Stimulated activated CD8-positive, alpha-beta memory T cell treated with anti-CD3 and anti-CD28 coated beads, Interleukin-12 subunit alpha, Interleukin-12 subunit beta, amount 100 ng/mL, for 24 hours (primary cell): ENCODE results near the gene TSC1.

Experiments used
- DNase-seq: peaks from one replicate; pipeline ENCODE4 v3.0.0-alpha.2; 2020; ENCODE audit errors: extremely low read depth

The TSC1 gene

DNA sequence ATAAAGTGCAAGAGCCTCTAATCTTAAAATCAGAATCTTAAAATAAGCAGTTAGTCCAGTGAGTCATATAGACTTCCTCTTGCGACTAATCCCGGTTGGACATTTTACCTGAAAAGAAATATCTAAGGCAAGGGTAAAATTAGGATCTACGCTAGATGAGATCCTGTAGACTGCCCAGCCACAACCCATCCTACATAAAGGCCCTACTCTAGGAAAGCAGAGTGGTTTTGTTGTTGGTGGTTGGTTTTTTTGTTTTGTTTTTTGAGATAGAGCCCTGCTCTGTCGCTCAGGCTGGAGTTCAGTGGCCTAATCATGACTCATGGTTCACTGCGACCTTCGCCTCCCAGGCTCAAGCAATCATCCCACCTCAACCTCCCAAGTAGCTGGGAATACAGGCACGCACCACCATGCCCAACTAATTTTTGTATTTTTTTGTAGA is 6.9 kb downstream of the TSC1 start:
- DNase-seq: no peak

DNA sequence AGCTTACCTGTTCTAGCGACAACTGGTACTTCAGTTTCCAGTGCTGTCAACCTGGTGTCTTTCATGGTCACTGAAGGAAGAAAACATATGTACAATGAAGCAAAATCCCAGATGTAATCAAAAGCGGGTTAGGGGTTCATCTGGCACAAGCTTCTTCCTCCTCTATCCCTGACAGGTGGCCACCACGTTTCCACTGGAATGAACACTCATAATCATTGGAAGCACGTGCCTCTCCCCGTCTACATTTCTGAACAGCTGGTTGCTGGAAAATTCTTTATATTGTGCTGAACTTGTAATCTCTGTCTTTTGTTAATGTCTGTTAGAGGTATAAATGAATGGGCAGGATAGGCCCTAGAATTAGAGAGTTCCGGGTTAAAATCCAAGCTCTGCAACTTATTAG is 9.4 kb downstream of the TSC1 start:
- no peak for DNase-seq

DNA sequence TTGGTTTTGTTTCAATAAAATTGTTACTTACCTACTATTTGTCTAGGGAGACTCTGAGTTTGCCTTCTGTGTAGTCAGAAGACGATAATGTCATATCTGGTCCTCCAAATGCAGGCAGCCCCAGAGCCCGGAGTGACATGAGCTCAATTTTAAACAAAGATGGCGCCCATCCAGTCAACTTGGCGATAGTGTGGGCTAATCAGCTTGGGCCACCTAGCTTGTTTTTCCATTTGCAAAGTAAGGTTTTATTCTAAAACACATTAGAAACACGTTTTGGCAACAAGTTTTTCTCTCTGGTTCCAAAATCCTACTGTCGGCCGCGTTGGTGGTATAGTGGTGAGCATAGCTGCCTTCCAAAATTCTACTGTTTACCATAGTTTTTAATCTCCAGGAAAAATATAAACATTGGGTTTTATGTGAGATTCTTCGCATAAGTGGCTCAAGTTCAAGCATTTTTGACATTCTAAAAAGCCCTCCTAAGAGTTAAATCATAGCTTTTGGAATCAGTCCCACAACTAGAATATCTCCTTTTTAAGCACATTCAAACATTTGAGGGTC is 13.2 kb downstream of the TSC1 start:
- DNase-seq: no peak

DNA sequence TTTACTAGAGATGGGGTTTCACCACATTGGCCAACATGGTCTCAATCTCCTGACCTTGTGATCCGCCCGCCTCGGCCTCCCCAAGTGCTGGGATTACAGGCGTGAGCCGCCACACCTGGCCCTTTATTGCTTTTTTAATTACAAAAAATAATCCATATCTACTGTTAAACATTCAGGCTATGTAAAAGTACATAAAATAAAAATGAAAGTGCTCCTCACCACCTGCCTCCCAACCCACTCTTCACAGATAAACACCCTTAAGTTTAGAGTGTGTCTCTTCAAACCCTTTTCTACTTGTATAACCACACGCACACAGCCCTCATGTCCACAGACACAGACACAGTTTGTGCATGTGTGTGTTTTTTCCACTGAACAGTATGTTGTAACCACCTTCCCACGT is 16.7 kb downstream of the TSC1 start:
- no peak for DNase-seq

DNA sequence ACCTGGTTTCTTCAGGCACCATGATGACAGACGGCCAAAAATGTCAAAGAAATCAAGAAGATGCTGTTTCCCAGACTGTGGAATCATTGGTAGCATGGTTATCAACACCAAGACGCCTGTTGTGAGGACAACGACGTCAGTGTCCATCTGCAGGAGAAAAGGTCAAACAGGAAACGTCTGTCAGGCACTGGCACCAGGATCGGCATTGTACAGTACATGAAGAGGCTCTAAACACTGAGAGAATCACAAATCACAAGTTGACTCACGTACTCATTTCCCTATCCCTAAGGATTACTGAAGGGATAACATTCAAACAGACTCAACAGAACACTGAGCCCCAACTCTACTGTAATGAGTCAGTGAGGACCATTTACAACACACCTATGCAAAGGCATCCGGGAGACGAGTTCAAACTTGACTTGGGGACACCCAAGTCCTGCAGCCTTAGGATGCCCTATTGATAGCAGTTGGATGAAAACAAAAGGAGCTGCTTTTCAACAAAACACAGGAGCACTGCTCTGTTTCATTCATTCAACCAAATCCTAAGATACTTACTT is 21.0 kb downstream of the TSC1 start:
- DNase-seq: no peak

DNA sequence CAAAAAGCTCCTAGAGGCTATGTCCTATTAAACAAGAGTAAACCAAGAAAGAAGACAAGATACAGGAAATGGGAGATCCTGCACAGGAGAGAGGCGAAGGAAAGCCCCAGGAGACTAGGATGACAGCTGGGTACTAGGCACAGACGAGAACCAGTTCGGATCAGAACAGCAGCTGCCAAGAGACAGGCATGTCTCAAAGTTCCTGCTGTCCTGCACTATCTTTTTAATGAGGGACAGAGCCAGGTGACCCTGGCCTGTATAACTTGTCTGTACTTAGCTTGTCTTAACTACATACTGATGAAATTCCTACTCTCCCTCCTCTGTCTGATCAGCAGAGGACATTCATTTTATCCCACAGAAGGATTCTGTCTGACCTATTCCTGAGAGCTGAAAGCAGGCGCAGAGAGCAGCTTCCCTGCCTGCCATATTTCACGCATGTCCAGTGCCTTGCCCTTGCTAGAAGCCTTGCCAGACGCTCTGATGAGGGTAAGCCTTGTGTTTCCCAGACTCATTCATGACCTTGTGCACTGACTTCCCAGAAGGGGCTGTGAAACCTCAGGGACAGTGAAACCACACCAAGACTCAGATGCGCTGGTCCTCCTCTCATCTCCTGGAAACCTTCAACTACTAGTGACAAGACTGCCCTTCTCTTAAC is 24.7 kb downstream of the TSC1 start:
- no peak for DNase-seq

DNA sequence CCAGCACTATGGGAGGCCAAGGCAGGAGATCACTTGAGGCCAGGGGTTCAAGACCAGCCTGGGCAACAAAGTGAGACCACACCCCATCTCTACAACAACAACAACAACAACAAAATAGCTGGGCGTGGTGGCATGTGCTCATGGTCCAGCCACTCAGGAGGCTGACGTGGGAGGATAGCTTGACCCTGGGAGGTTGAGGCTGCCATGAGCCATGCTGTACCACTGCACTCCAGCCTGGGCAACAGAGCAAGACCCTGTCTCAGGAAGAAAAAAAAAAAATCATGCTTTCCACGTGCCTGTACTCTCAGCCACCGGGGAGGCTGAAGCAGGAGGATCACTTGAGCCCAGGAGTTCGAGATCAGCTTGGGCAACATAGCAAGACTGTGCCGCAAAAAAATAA is 29.5 kb downstream of the TSC1 start:
- no peak for DNase-seq

DNA sequence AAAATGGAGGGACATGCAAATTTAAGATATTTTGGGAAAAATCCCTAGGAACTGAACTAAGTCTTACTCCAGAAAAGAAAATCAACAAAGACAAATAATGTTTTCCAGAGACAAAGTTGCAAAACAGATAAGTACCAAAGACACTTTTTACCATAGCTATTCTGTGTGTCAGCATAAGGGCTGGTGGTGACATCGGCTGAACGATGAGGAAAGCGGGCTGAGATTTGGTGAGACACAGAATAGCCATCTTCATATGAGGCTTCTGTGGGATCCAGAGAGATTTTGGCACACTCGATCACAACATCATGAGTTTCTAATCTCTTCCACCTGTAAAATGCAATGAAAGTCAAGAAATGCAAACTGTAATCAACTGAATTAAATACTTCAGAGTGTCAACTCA is 32.3 kb downstream of the TSC1 start:
- no peak for DNase-seq

DNA sequence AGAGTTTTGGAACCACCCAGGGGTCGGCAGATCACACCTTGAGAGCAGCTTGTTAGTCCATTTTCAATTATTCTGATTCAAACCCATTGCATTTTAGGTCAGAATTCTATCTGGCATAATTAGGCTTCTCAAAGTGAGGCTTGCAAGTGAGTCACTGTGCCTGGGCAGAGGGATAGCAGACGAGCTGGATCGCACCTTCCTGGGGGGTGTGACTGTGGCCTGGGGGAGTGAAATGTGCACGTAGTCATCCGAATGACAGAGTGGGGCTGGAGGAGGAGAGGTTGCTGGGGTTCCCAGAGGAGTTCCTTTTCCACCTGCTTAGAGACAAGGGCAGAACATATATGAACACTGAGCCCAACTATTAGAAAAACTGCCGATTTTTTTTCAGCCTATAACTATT is 34.0 kb downstream of the TSC1 start:
- no peak for DNase-seq

DNA sequence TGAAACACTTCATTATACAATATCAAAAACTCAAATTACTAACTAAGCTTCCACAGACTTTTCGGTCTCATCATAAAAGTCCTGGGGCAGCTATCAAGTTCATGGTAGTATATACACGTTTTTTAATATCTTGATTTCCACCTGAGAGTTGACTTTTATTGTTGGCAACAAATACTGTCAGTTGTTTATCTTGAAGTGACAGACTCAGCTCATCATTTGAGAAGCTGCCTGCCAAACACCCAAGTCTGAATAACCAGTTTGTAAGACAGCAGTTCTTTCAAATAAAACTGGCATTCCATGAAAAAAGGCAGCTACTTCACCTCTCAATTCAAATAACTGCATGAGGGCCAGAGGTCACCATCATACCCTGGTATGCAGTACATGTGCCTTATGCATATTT is 35.1 kb downstream of the TSC1 start:
- no peak for DNase-seq

DNA sequence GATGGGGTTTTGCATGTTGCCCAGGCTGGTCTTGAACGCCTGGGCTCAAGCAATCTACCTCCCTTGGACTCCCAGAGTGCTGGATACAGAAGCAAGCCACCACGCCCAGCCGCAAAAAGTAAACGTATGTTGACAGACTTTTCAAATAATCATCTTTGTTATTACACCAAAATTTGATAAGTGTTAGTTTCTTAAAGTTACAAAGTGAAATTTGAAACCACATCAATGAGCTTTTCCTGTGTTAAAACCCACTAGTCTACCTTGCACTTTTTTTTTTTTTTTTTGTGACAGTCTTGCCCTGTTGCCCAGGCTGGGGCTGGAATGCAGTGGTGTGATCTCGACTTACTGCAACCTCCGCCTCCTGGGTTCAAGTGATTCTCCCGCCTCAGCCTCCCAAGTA is 35.8 kb downstream of the TSC1 start:
- DNase-seq: no peak

DNA sequence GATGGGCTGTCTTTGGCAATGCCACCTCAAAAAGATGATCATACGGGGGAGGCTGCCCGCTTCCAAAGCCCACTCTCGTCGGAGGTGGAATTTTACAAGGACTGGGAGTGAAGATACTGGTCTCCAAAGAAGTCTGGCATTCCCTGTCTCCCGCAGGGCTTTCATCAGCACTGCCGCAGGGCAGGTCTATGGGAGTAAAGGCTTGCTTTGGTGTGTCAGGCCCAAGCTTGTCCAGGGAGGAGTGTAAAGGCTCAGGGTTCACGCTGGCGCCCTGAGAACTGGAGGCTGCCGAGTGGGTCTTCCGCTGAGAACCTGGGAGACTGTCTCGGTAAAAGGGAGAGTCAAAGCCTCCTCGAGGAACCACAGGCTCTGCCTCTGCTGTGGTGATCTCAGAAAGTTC is 38.7 kb downstream of the TSC1 start:
- no peak for DNase-seq

DNA sequence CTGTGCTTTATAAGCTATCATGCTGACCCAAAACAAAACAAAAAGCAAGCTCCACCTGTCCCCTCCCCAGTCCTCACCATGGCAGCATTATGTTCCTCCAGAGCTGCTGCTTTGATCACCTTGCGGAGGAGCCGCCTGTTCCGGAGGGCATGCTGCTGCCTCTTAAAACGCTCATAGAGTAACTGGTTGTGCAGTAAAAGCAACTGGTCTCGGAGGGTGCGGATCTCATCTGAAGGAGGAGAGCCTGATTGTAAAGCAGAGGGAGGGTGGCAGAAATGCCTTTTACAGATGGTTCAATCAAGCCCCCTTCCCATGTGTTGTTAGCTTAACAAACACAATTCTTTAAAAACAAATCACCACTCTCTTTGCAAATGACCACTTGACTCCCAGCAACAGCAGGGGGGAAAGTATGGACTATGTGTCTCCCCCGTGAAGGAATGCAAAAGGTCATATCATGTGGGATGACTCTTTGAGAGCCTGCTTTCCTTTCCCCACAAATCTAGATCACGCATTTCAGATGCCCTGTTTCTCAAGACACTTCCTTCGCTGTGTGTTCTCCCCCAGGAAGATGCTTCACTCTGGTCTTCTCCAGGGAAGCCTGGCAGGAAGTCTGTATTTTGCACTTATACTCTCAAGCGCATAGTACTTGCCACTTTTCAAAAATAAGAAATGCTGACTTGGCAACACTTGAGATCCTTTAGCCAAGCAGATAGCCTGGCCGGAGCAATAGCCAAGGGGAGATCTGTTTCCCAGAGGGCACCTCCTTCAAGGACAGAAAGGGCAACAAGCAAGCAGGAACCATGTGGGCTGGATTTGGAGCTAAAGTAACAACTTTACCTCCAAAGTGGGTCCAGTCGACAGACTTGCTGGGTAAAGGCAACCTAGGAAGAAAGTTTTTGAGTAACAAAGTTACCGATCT is 40.6 kb downstream of the TSC1 start:
- DNase-seq: no peak

DNA sequence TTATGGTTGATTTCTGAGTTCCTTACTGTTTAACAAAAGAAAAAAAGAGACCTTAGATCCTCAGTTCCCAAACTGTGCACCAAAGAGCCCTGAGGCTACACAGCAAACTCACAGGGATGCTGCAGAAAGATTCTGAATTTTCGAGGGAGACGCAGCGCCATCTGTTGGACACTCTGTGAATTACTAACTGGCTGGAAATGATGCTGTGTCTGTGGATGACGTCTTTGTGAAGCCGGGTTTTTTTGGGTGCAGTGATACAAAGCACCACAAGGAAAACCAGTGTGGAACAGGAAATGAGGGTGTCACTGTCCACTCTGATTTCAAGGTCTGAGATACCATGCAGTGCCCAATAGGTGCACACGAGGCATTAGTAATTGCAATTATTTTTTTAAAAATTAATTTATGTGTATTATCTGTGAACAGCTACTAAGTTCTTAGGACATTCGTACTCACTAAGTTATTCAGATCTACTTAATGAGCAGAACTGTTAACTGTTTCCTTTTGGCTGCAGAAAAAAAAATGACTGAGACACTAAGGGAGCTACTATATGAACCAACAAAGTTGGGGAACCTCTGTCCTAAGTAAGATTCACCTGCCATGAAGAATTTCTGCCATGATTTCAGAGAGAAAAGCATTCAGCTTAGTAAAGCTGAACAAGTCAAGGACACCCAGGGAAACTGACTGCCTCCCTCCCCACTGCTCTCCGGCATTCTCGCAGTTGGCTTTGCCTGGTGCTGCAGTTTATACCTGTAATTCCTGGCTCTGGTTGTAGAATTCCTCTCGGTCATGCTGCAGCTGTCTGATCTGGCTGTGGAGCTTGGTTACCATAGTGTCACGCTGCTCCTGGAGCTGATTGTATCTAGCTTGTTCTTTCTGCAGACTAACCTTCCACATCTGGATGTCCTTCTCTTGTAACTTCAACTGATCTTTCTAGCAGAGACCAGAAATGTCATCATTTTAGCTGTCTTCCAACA is 42.3 kb downstream of the TSC1 start:
- DNase-seq: no peak

DNA sequence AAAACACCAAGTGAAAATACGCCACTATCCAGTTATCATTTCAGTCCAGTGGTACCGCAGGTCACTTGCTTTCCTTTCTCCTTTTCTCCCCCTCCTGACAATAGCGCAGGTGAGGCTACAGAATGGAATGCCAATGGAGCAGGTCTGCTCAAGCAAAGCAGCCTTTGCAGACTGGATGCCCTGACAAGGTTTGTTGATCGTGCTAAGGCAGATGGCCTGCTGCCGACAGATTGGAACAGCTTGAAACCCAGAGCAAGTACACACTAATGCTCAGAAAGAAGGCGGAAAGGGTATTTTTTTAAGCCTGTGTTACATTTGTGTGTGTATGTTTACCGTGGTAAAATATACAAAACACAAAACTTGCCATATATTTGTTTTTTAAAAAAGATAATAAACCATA is 46.4 kb downstream of the TSC1 start:
- no peak for DNase-seq

DNA sequence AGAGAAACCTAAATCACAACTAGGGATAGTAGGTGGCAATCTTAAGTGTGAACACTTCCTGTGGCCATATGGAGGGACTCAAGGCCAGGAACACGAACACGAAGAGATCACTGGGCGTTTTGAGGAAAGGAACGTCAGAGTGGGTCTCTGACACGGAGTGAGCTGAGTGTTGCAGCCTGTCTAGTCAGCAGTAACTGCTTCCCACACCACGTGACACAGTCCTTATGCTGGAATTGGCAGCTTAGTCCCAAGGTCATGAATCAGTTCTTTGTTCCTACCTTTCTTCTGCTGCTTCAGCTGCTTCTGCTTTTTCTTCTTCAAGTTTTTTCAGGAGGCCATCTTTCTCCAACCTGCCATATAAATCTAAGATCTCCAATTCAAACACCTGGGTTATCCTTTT is 47.5 kb downstream of the TSC1 start:
- no peak for DNase-seq

DNA sequence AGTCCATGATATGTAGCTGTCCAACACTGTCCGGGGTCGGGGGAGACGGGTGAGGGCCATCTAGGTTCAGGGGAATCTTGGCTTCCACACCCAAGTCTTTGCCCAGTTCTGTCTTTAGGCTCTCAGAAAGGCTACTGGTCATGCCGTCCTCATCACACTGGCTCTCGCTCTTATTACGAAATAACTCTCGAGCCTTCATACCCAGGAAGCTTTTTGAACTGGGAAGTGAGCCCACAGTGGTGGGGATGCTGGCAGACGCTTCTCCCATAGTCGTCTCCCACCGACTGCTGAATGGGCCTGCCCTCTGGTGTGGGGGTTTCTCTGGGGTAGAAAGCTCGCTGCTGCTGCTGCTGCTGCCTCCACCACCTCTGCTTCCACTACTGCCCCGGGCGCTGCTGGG is 48.2 kb downstream of the TSC1 start:
- no peak for DNase-seq

DNA sequence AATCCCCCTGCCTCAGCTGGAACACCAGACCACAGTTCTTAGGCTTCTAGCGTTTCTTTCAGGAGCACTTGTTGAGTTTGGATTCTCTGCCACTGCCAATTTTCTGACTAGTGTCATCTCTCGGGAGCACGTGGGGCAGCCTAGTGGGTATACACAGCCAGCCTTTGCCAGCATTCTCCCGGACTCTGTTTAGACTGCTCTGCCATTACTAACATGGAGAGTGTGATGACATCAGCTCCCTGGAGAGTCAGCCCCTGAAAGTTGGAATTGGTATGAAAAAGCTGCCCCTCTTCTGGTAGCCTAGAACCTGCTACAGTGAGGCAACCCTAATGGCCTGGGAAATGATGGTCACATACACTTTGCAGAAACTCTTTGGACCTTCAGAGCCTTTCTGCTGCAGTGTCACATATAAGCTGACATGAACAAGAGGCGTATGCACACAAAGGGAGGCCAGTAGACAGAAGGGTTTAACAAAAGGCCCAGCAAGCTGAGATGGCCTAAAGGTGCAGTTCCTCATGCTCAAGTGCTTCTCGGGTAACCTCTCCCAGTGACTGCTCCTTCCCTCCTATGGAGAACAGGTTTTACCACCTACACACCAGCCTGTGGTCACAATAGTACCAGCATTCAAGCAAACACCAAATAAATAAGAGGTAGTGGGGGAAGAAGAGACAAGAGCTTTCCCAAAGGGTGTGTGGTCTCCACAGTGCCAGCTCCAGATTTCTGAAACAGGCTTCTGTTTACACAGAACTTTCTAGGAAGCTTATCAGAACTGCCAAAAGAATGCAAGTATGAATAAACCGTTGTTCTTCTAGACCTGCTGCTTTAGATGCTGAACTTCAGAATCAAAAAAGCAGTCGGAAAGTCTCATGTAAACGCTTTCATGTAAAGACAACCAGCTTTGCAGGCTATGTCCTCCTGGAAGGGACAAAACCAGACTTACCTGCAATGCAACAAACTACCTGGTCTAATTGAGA is 49.3 kb downstream of the TSC1 start:
- DNase-seq: no peak

DNA sequence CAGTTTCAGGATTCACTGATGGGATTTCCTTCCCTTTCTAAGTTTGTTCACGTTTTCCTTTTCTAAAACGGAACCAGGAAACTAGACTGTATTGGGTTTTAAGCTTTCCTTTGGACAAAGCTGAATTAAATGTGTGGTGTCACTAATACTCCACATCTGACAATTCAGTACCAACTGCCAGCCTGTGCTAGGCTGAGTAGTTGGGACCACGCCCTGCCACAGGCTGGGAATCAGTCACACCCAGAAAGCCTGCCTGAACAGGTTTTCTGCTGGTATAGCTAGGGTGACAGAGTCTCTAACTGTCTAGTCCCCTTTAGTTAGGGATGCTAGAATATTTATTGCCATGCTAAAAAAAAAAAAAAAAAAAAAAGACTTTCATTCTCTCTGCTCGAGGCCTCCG is 50.1 kb downstream of the TSC1 start:
- DNase-seq: no peak

DNA sequence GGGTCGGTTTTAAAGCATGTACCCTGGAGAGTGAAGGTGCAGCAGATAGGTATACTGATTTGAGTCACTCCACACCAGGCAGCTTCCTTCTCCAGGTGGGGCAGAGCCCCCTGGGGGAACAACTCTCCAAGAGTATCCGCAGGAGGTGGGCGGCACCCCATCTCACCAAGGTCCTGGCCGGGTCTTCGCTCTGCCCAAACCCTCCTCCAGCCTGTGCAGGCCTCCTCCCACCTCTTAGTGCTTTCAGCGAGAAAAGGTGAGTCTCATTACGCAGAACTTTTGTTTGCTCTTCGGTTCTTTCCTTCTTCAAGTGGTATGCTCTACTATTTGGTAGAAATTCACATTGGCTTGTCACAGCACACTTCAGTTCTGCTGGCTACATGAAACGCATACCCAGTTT is 52.0 kb downstream of the TSC1 start:
- no peak for DNase-seq
